GM18858 (cell line): ENCODE data around the gene SCAP.

Experiments
- ATAC-seq: cut with Tn5 transposase; IDR thresholded peaks from one replicate; pipeline ENCODE4 v1.9.1; 2021; ENCODE audit not compliant: unreplicated experiment

SCAP gene

DNA sequence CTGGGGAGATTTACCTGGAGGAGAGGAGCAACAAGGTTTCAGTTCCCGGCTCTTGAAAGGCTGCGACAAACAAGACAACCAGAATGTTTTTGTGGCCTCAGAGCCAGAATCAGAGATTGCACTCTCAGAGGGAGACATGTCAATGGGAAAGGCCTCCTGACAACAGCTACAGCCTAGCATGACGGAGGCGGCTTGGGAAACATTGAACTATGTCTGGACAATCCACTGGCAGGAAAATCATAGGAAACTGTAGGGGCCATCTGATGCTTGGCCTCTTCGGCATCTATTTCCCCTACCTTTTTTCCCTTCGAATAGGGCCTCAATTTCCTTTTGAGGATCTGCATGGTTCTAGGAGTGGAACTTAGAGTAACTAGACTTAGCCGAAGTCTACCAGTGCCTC lies 108.1 kb downstream of the SCAP start:
- ATAC-seq: no peak

DNA sequence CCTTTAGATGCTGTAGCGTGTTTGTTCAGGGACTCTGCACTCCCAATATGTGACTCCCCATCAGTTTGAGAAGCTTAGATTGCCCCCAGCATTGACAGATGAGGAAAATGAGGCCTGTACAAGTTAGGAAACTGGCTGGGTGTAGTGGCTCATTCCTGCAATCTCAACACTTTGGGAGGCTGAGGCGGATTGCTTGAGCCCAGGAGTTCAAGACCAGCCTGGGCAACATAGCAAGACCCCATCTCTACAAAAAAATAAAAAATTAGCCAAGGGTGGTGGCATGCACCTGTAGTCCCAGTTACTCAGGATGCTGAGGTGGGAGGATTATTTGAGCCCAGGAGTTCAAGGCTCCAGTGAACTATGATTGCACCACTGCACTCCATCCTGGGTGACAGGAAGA lies 108.9 kb downstream of the SCAP start:
- ATAC-seq: no peak

DNA sequence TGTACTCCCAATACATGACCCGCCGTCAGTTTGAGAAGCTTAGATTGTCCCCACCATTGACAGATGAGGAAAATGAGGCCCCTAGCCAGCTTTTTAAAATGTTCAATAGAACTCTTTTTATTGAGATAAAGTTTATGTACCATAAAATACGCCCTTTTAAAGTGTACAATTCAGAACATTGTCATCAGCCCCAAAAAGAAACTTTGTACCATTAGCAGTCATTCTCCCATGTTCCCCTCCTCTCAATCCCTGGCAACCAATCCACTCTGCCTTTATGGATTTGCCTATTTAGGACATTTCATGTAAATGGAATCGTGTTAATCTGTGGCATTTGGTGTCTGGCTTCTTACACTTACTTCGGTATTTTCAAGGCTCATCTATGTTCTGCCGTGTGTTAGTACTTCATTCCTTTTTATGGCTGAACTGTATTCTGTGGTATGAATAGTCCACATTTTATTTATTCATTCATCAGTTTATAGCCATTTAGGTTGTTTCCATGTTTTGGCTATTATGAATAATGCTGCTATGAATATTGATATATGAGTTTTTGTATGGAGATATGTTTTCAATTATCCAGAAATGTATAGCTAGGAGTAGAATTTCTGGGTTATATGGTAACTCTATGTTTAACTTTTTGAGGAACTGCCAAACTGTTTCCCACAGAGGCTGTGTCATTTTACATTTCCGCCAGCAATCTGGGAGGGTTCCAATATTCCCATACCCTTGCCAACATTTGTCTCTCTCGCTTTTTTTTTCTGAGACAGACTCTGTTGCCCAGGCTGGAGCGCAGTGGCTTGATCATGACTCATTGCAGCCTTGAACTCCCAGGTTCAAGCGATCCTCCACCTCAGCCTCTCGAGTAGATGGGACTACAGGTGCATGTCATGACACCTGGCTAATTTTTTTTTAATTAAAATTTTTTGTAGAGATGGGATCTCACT lies 110.3 kb downstream of the SCAP start:
- no peak for ATAC-seq
